BJ (cell line): ENCODE measurements around the gene AZU1. TPM values are rescaled to one million over a fixed set of nuclear protein-coding genes. Genes with fewer than 3 reads are reported as not detected.

ENCODE experiments used
- CTCF ChIA-PET: fragments of 350-600 bp; formaldehyde crosslinking; extraction: SDS; loops from one replicate; lab custom pipeline; 2021; ENCODE audit warnings: antibody characterized with exemption, inconsistent platforms; lab: Yijun Ruan, JAX
- POLR2A ChIA-PET: fragments of 300-600 bp; sonication (Branson Sonifier 250); formaldehyde crosslinking; extraction: SDS; loops from one replicate; lab custom pipeline; 2021; ENCODE audit warnings: antibody characterized with exemption; lab: Charles Lee
- DNase-seq: peaks from one replicate; pipeline ENCODE4 v3.0.0-alpha.2; 2011; ENCODE audit warnings: low read depth
- H3K27me3 ChIP-seq: 2 replicates; pipeline ENCODE4 v1.6.0; 2011; ENCODE audit warnings: low read length; ENCODE audit not compliant: control insufficient read depth, insufficient read depth
- H3K36me3 ChIP-seq: 2 replicates; pipeline ENCODE4 v1.5.1; 2011; ENCODE audit warnings: low read length; ENCODE audit not compliant: control insufficient read depth, insufficient read depth
- H3K4me3 ChIP-seq: 2 replicates; pipeline ENCODE4 v1.5.1; 2011; ENCODE audit warnings: low read depth, mild to moderate bottlenecking, control low read depth, low read length
- polyA plus RNA-seq: library from polyadenylated mRNA; depleted of rRNA; stranded (reverse); fragments of >200 nt; gene quantifications from 2 replicates; pipeline ENCODE4 v1.2.3, GENCODE V29; 2011
- TF ChIP-seq, protein P1 (sequence below): IDR thresholded peaks from 2 replicates; pipeline ENCODE4 v1.5.1; 2011; ENCODE audit warnings: low read depth, mild to moderate bottlenecking, control low read depth, inconsistent platforms, low read length, moderate library complexity; ENCODE audit not compliant: insufficient read depth

AZU1 gene
- polyA plus RNA-seq, 1 experiment, result 0.07 TPM

GRCh38 chr19:800360-801029, 27.1 kb upstream of the AZU1 start:
- Histone ChIP-seq H3K4me3 (no peak overlapping the region), H3K27me3 (no peaks in the 10 kb centered on the region), H3K36me3 (peaks cover 32% of the 10 kb centered on the region)
- no peak for DNase-seq
- TF ChIP-seq, protein P1, sequence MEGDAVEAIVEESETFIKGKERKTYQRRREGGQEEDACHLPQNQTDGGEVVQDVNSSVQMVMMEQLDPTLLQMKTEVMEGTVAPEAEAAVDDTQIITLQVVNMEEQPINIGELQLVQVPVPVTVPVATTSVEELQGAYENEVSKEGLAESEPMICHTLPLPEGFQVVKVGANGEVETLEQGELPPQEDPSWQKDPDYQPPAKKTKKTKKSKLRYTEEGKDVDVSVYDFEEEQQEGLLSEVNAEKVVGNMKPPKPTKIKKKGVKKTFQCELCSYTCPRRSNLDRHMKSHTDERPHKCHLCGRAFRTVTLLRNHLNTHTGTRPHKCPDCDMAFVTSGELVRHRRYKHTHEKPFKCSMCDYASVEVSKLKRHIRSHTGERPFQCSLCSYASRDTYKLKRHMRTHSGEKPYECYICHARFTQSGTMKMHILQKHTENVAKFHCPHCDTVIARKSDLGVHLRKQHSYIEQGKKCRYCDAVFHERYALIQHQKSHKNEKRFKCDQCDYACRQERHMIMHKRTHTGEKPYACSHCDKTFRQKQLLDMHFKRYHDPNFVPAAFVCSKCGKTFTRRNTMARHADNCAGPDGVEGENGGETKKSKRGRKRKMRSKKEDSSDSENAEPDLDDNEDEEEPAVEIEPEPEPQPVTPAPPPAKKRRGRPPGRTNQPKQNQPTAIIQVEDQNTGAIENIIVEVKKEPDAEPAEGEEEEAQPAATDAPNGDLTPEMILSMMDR, result no peak
- ChIA-PET POLR2A (no interaction called here), CTCF (interaction anchor here (1.0 to 1.6 kb wide), 4 partner anchors 31 to 58 kb away, joined by 3 to 5 read pairs (median 4); no protein-coding TSS in a partner anchor)

DNA sequence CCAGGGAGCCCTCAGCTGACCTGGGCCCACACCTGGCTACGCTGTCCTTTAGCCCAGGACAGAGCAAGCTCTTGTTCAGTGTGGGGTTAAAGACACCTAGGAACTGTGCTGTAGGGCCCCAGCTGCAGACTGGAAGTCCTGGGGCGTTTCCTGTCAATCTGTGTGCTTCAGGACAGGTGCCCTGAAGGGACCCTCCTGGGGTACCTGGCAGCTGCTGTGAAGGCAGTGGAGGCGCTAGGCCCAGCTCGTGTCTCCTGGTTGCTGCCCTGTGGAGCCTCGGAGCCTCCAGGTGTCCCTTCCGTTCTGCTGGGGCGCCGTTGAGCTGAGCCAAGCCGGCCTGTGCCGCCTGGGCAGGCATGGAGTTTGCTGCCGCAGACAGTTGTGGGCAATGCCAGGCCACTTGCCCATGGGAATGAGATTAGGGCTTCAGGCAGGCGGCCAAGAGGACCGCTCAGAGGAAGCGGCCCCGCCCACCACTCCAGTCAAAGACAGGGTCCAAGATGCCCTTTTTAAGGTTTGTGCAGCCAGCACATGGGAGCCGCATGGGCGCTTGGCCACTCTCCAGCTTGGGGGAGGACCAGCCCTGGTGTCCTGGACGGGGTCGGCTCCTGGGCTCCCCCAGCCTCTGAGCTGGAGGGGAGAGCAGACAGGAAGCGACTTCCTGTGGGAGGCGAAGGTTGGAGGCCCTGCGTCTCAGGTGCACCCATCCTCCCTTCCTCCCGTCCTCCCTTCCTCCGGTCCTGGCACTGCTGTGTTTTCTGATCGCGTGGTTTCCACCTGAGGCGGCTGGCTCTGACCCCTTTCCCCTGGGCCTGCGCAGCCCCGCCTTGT, 26.4 kb upstream of the AZU1 start:
- POLR2A ChIA-PET, result interaction anchor here (1.0 kb wide), 1 partner anchor 23 kb away, joined by 4 read pairs; no protein-coding TSS in a partner anchor
- TF ChIP-seq, protein P1, result no peak
- CTCF ChIA-PET, result interaction anchor here (1.3 to 1.8 kb wide), 6 partner anchors 10 to 62 kb away, joined by 3 to 5 read pairs (median 4); no protein-coding TSS in a partner anchor
- Histone ChIP-seq H3K4me3 (peak overlapping the region; percentile 15), H3K27me3 (no peaks in the 10 kb centered on the region), H3K36me3 (peaks cover 37% of the 10 kb centered on the region)
- DNase-seq, result no peak

- H3K4me3 ChIP-seq, result peak overlapping the region; percentile 15
- ChIA-PET POLR2A (interaction anchor here (1.0 kb wide), 1 partner anchor 24 kb away, joined by 4 read pairs; no protein-coding TSS in a partner anchor), CTCF (interaction anchor here (0.6 to 1.8 kb wide), 8 partner anchors 9 to 63 kb away, joined by 3 to 5 read pairs (median 4); no protein-coding TSS in a partner anchor)
- TF ChIP-seq, protein P1, result no peak
- H3K27me3 ChIP-seq, result no peaks in the 10 kb centered on the region
- peaks cover 44% of the 10 kb centered on the region for H3K36me3 ChIP-seq
- no peak for DNase-seq
Measured at GRCh38 chr19:801861-802497, 25.7 kb upstream of the AZU1 start.

GRCh38 chr19:802498-803098, 25.0 kb upstream of the AZU1 start:
- TF ChIP-seq, protein P1, result no peak
- POLR2A ChIA-PET, result interaction anchor here (1.0 kb wide), 1 partner anchor 24 kb away, joined by 4 read pairs; no protein-coding TSS in a partner anchor
- CTCF ChIA-PET, result interaction anchor here (0.6 to 1.8 kb wide), 7 partner anchors 9 to 63 kb away, joined by 3 to 4 read pairs (median 4); no protein-coding TSS in a partner anchor
- Histone ChIP-seq H3K36me3 (peaks cover 48% of the 10 kb centered on the region), H3K27me3 (no peaks in the 10 kb centered on the region), H3K4me3 (peak overlapping the region; percentile 15; the same call in 1 of the 2 replicates)
- no peak for DNase-seq
